ENCODE measurements around the gene BAAT.

GRCh38 chr9:101354143-101354764 lies 30.6 kb downstream of the BAAT start:
- TF ChIP-seq EZH2 (IDR thresholded peaks at IDR 0.05; ENCODE audit: insufficient read depth, poor library complexity, severe bottlenecking) (no peak), EZH2phosphoT487 (IDR thresholded peaks at IDR 0.05; ENCODE audit: insufficient read depth, low read depth) (no peak)
